Endothelial cell of umbilical vein (primary cell): ENCODE measurements around the gene GALNT10. TPM values are rescaled to one million over a fixed set of nuclear protein-coding genes. Genes with fewer than 3 reads are reported as not detected.

Experiments
- BruUV-seq: library from RNA; stranded (reverse); fragments of 400-500 nt; replicated peaks from 2 replicates; lab custom pipeline; 2021; lab: Mats Ljungman, UMichigan
- CTCF ChIA-PET: fragments of 300-600, 350-600 bp; sonication (Branson Sonifier 250); formaldehyde crosslinking; loops from one replicate; lab custom pipeline; 2021; ENCODE audit warnings: antibody characterized with exemption, inconsistent platforms; lab: Charles Lee
- POLR2A ChIA-PET: fragments of 300-600, 350-600 bp; sonication (Branson Sonifier 250); formaldehyde crosslinking; loops from one replicate; lab custom pipeline; 2021; ENCODE audit warnings: antibody characterized with exemption, inconsistent platforms; lab: Charles Lee
- DNase-seq: peaks from one replicate; pipeline ENCODE4 v3.0.0-alpha.2; 2011; ENCODE audit warnings: low read depth, low spot score
- FAIRE-seq: peaks from 2 replicates; lab custom pipeline; 2011; peaks lifted over from hg19 to GRCh38; lab: Jason Lieb, UNC
- H2AFZ ChIP-seq: 2 replicates; pipeline ENCODE4 v1.6.0; 2012; ENCODE audit warnings: low read depth, low read length, control low read depth, inconsistent platforms
- H3K27ac ChIP-seq: 2 replicates; pipeline ENCODE4 v1.5.1; 2011; ENCODE audit warnings: low read depth, mild to moderate bottlenecking, control low read depth, low read length, moderate library complexity; ENCODE audit not compliant: insufficient read depth
- H3K27me3 ChIP-seq, 2 experiments: 2 replicates each; pipeline versions ENCODE4 v1.6.0 to v1.6.1; 2011; ENCODE audit warnings: low read length in 2 of 2, mixed read lengths in 1 of 2; ENCODE audit not compliant: control insufficient read depth in 2 of 2, insufficient read depth in 2 of 2
- H3K36me3 ChIP-seq, 2 experiments: 2 replicates in 1 of 2; 3 replicates in 1 of 2; pipeline ENCODE4 v1.5.1; 2011; ENCODE audit warnings: low read length in 2 of 2, mild to moderate bottlenecking in 1 of 2, moderate library complexity in 1 of 2; ENCODE audit not compliant: control insufficient read depth in 2 of 2, insufficient read depth in 2 of 2; ENCODE audit errors: extremely low read depth in 1 of 2
- H3K4me1 ChIP-seq: 3 replicates; pipeline ENCODE4 v1.5.1; 2011; ENCODE audit warnings: mild to moderate bottlenecking, low read length; ENCODE audit not compliant: control insufficient read depth, insufficient read depth; ENCODE audit errors: extremely low read depth
- H3K4me2 ChIP-seq: 2 replicates; pipeline ENCODE4 v1.6.1; 2011; ENCODE audit warnings: low read length, control low read depth, mixed read lengths; ENCODE audit not compliant: insufficient read depth
- H3K4me3 ChIP-seq, 3 experiments: fragments of 200-600 bp in 1 of 3; sonication (generic), shearing (Covaris generic) in 1 of 3; replicated peaks in 1 of 3; 2 replicates each; pipeline ENCODE4 v1.5.1; 2011 to 2016; ENCODE audit warnings: control low read depth in 3 of 3, low read length in 3 of 3, mild to moderate bottlenecking in 2 of 3, inconsistent platforms in 1 of 3, low read depth in 1 of 3, moderate library complexity in 1 of 3; ENCODE audit not compliant: insufficient read depth in 1 of 3
- H3K79me2 ChIP-seq: 2 replicates; pipeline ENCODE4 v1.6.0; 2012; ENCODE audit warnings: low read length, inconsistent platforms; ENCODE audit not compliant: control insufficient read depth, insufficient read depth
- H3K9ac ChIP-seq: replicated peaks from 2 replicates; pipeline ENCODE3; 2011; ENCODE audit warnings: low read length, control low read depth; ENCODE audit not compliant: insufficient read depth; ENCODE audit errors: extremely low read depth
- H3K9me1 ChIP-seq: replicated peaks from 3 replicates; pipeline ENCODE4 v1.6.0; 2011; ENCODE audit warnings: mild to moderate bottlenecking, low read length; ENCODE audit not compliant: control insufficient read depth, insufficient read depth; ENCODE audit errors: extremely low read depth
- H3K9me3 ChIP-seq: replicated peaks from 2 replicates; pipeline ENCODE4 v1.5.1; 2012; ENCODE audit warnings: low read length, inconsistent platforms; ENCODE audit not compliant: control insufficient read depth, insufficient read depth
- H4K20me1 ChIP-seq: replicated peaks from 2 replicates; pipeline ENCODE3; 2011; ENCODE audit warnings: mild to moderate bottlenecking, low read length; ENCODE audit not compliant: control insufficient read depth, insufficient read depth; ENCODE audit errors: extremely low read depth
- FOS ChIP-seq: IDR thresholded peaks from 2 replicates; pipeline ENCODE4 v1.6.1; 2011; ENCODE audit warnings: mild to moderate bottlenecking, low read length, moderate library complexity, borderline replicate concordance; ENCODE audit not compliant: insufficient read depth
- JUN ChIP-seq: IDR thresholded peaks from 2 replicates; pipeline ENCODE4 v1.6.1; 2011; ENCODE audit warnings: borderline replicate concordance, low read depth; ENCODE audit not compliant: insufficient read length, insufficient read depth
- MAX ChIP-seq: IDR thresholded peaks from 2 replicates; pipeline ENCODE4 v1.6.1; 2011; ENCODE audit not compliant: insufficient read depth, insufficient read length
- dilution Hi-C: fragments of 300-500 bp; cut with MboI; formaldehyde crosslinking; loops from one replicate; pipeline ENCODE4 v1.15.0; 2019; ENCODE audit warnings: low sequenced_read_pairs; ENCODE audit not compliant: extremely low pct_ligation_motif_present
- intact Hi-C: fragments of 100-400 bp; cut with micrococcal nuclease; formaldehyde crosslinking; loops from one replicate; pipeline ENCODE4 v1.10.0; 2022
- polyA plus RNA-seq, 4 experiments: library from polyadenylated mRNA; depleted of rRNA in 3 of 4; stranded (reverse) in 3 of 4; unstranded in 1 of 4; fragments of >200 nt; gene quantifications; 2 replicates each; pipeline versions ENCODE4 v1.2.1 to v1.2.3, GENCODE V29; 2011 to 2012; ENCODE audit warnings: missing spikeins in 1 of 4
- total RNA-seq: library from RNA; stranded (reverse); gene quantifications from 2 replicates; pipeline ENCODE4 v1.2.3, GENCODE V29; 2021

GALNT10 gene
- total and polyA plus RNA-seq, 2 donors (not counting 3 experiments of a cell fraction or from before 2014, with no cell fraction given): 70.2 to 77.6 TPM

GRCh38 chr5:154394307-154394706, 203.8 kb downstream of the GALNT10 start:
- Histone ChIP-seq H3K9me1 (no peaks in the 10 kb centered on the region), H3K4me3 (no peak overlapping the region), H3K9ac (no peak overlapping the region), H4K20me1 (no peaks in the 10 kb centered on the region), H3K4me1 (peaks cover 16% of the 10 kb centered on the region), H3K79me2 (no peaks in the 10 kb centered on the region), H3K36me3 (peaks cover 0 to 6% of the 10 kb centered on the region in 2 experiments), H2AFZ (no peak overlapping the region), H3K27ac (no peak overlapping the region), H3K4me2 (no peak overlapping the region), H3K9me3 (no peaks in the 10 kb centered on the region), H3K27me3 (no peaks in the 10 kb centered on the region)
- no TSS peak for BruUV-seq
- no peak for DNase-seq
- dilution Hi-C loops: no loop called here
- intact Hi-C loops: no loop called here
- ChIA-PET CTCF (no interaction called here), POLR2A (interaction anchor here (0.8 kb wide), 1 partner anchor 107 kb away, joined by 3 read pairs; no protein-coding TSS in a partner anchor)
- FAIRE-seq: no peak
- TF ChIP-seq FOS (no peak), MAX (no peak)

- no peaks in the 10 kb centered on the region for H3K9me3 ChIP-seq
- H3K27me3 ChIP-seq: no peaks in the 10 kb centered on the region
- no TSS peak for BruUV-seq
- peaks cover 0 to 6% of the 10 kb centered on the region in 2 experiments for H3K36me3 ChIP-seq
- H2AFZ ChIP-seq: no peak overlapping the region
- no peaks in the 10 kb centered on the region for H3K79me2 ChIP-seq
- H3K4me1 ChIP-seq: peaks cover 12% of the 10 kb centered on the region
- dilution Hi-C loops (no loop called here), intact Hi-C loops (no loop called here)
- H3K27ac ChIP-seq: no peak overlapping the region
- ChIA-PET CTCF (interaction anchor here (0.9 to 1.8 kb wide), 4 partner anchors 9 to 206 kb away, joined by 3 to 6 read pairs (median 4); partner anchors contain the start of gene GALNT10), POLR2A (no interaction called here)
- H3K9me1 ChIP-seq: no peaks in the 10 kb centered on the region
- DNase-seq (no peak), FAIRE-seq (peak; percentile 28)
- H3K9ac ChIP-seq: no peak overlapping the region
- H3K4me3 ChIP-seq: no peak overlapping the region
- H4K20me1 ChIP-seq: no peaks in the 10 kb centered on the region
- H3K4me2 ChIP-seq: no peak overlapping the region
- TF ChIP-seq JUN (no peak), FOS (no peak)
Observed at GRCh38 chr5:154395407-154396106, 205.0 kb downstream of the GALNT10 start.
